WTC11 (cell line): Measurements from ENCODE around the gene NDOR1. TPM values are rescaled to one million over a fixed set of nuclear protein-coding genes. Genes with fewer than 3 reads are reported as not detected.
A peak's percentile ranks its signal among the peaks of the same experiment; 100 is the strongest.

Experiments used
- ATAC-seq: fragments of 200-7000 bp; cut with Tn5 transposase; 2 replicates; pipeline ENCODE4 v1.10.0; 2021; ENCODE audit warnings: mild to moderate bottlenecking, moderate library complexity
- CTCF ChIA-PET: fragments of 300-600 bp; sonication (Branson Sonifier 250); formaldehyde crosslinking; loops from one replicate; lab custom pipeline; 2021; ENCODE audit warnings: antibody characterized with exemption; lab: Charles Lee
- POLR2A ChIA-PET: fragments of 350-600 bp; sonication (Branson Sonifier 250); formaldehyde crosslinking; loops from one replicate; lab custom pipeline; 2021; ENCODE audit warnings: antibody characterized with exemption; lab: Charles Lee
- DNase-seq: peaks from one replicate; pipeline ENCODE4 v3.0.0; 2021; ENCODE audit warnings: low spot score
- H3K27ac Mint-ChIP-seq: 2 replicates; pipeline ENCODE4 v1.8.0; 2021; ENCODE audit warnings: mixed read lengths
- H3K27me3 Mint-ChIP-seq: 2 replicates; pipeline ENCODE4 v1.8.0; 2021; ENCODE audit warnings: low read depth, mild to moderate bottlenecking, moderate library complexity, mixed read lengths
- H3K36me3 Mint-ChIP-seq: 2 replicates; pipeline ENCODE4 v1.8.0; 2021; ENCODE audit warnings: mixed read lengths
- H3K4me1 Mint-ChIP-seq: 2 replicates; pipeline ENCODE4 v1.8.0; 2022; ENCODE audit warnings: mixed read lengths
- H3K4me3 Mint-ChIP-seq: 2 replicates; pipeline ENCODE4 v1.8.0; 2021; ENCODE audit warnings: mild to moderate bottlenecking, moderate library complexity, mixed read lengths
- H3K9me3 Mint-ChIP-seq: 2 replicates; pipeline ENCODE4 v1.8.0; 2021; ENCODE audit warnings: mixed read lengths
- MYBL2 ChIP-seq: sonication (generic); formaldehyde crosslinking; IDR thresholded peaks from 2 replicates; pipeline ENCODE4 v1.8.1; 2023; ENCODE audit warnings: mild to moderate bottlenecking, moderate library complexity, missing genetic modification reagents
- NFATC4 ChIP-seq: fragments of 250-450 bp; sonication (Bioruptor Pico); IDR thresholded peaks from 2 replicates; pipeline ENCODE4 v1.9.0; 2021; ENCODE audit warnings: mild to moderate bottlenecking
- NR3C1 ChIP-seq: sonication (generic); formaldehyde crosslinking; conservative IDR thresholded peaks from 2 replicates; pipeline ENCODE4 v1.8.1; 2023; ENCODE audit warnings: low read depth, mild to moderate bottlenecking, missing genetic modification reagents
- SMAD3 ChIP-seq: sonication (generic); formaldehyde crosslinking; IDR thresholded peaks from 2 replicates; pipeline ENCODE4 v1.8.0; 2022; ENCODE audit warnings: missing genetic modification reagents, mild to moderate bottlenecking, borderline replicate concordance
- ZNF671 ChIP-seq: fragments of 250-450 bp; sonication (Bioruptor Pico); IDR thresholded peaks from 2 replicates; pipeline ENCODE4 v1.8.0; 2021; ENCODE audit warnings: mild to moderate bottlenecking
- total RNA-seq: library from RNA; stranded (reverse); gene quantifications from 3 replicates; pipeline ENCODE4 v1.2.3, GENCODE V29; 2021
- TF ChIP-seq, protein P1 (sequence below): sonication (generic); formaldehyde crosslinking; IDR thresholded peaks from 2 replicates; pipeline ENCODE4 v1.8.1; 2022; ENCODE audit warnings: low read depth, mild to moderate bottlenecking, moderate library complexity, missing genetic modification reagents, borderline replicate concordance
- TF ChIP-seq, protein P2 (sequence below): sonication (generic); formaldehyde crosslinking; conservative IDR thresholded peaks from 2 replicates; pipeline ENCODE4 v1.8.1; 2022; ENCODE audit warnings: mild to moderate bottlenecking, missing genetic modification reagents
- TF ChIP-seq, protein P3 (sequence below): sonication (generic); formaldehyde crosslinking; IDR thresholded peaks from 2 replicates; pipeline ENCODE4 v1.8.0; 2022; ENCODE audit warnings: mild to moderate bottlenecking, missing genetic modification reagents
- TF ChIP-seq, protein P4 (sequence below): sonication (generic); formaldehyde crosslinking; IDR thresholded peaks from 2 replicates; pipeline ENCODE4 v1.8.1; 2022; ENCODE audit warnings: low read depth, missing genetic modification reagents, borderline replicate concordance
- TF ChIP-seq, protein P5 (sequence below): sonication (generic); formaldehyde crosslinking; IDR thresholded peaks from 2 replicates; pipeline ENCODE4 v1.8.1; 2023; ENCODE audit warnings: mild to moderate bottlenecking, missing genetic modification reagents, moderate library complexity
- TF ChIP-seq, protein P6 (sequence below): sonication (generic); formaldehyde crosslinking; IDR thresholded peaks from 2 replicates; pipeline ENCODE4 v1.8.1; 2023; ENCODE audit warnings: mild to moderate bottlenecking, missing genetic modification reagents, borderline replicate concordance
- TF ChIP-seq, protein P7 (sequence below): sonication (generic); formaldehyde crosslinking; IDR thresholded peaks from 2 replicates; pipeline ENCODE4 v1.8.0; 2023; ENCODE audit warnings: missing genetic modification reagents, mild to moderate bottlenecking, borderline replicate concordance
- TF ChIP-seq, protein P8 (sequence below): fragments of 200-600 bp; IDR thresholded peaks from 2 replicates; pipeline ENCODE4 v1.8.0; 2022; ENCODE audit warnings: antibody characterized with exemption

Gene NDOR1
- total RNA-seq, 1 experiment from 2014 or later: 49.0 TPM

- POLR2A ChIA-PET: interaction anchor here (1.2 kb wide), 1 partner anchor 24 kb away, joined by 4 read pairs; the partner anchor contains the start of gene RNF208
- no peak for ATAC-seq
- DNase-seq: no peak
Observed at GRCh38 chr9:137198902-137199283, 6.6 kb upstream of the NDOR1 start.

More at GRCh38 chr9:137198902-137199283, 6.6 kb upstream of the NDOR1 start:
- TF ChIP-seq, protein P1, sequence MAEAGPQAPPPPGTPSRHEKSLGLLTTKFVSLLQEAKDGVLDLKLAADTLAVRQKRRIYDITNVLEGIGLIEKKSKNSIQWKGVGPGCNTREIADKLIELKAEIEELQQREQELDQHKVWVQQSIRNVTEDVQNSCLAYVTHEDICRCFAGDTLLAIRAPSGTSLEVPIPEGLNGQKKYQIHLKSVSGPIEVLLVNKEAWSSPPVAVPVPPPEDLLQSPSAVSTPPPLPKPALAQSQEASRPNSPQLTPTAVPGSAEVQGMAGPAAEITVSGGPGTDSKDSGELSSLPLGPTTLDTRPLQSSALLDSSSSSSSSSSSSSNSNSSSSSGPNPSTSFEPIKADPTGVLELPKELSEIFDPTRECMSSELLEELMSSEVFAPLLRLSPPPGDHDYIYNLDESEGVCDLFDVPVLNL: no peak
- TF ChIP-seq NR3C1 (CRISPR knock-in tag): no peak
- TF ChIP-seq, protein P2, sequence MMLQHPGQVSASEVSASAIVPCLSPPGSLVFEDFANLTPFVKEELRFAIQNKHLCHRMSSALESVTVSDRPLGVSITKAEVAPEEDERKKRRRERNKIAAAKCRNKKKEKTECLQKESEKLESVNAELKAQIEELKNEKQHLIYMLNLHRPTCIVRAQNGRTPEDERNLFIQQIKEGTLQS (CRISPR knock-in tag): no peak
- TF ChIP-seq, protein P3, sequence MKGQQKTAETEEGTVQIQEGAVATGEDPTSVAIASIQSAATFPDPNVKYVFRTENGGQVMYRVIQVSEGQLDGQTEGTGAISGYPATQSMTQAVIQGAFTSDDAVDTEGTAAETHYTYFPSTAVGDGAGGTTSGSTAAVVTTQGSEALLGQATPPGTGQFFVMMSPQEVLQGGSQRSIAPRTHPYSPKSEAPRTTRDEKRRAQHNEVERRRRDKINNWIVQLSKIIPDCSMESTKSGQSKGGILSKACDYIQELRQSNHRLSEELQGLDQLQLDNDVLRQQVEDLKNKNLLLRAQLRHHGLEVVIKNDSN: no peak
- TF ChIP-seq, protein P4, sequence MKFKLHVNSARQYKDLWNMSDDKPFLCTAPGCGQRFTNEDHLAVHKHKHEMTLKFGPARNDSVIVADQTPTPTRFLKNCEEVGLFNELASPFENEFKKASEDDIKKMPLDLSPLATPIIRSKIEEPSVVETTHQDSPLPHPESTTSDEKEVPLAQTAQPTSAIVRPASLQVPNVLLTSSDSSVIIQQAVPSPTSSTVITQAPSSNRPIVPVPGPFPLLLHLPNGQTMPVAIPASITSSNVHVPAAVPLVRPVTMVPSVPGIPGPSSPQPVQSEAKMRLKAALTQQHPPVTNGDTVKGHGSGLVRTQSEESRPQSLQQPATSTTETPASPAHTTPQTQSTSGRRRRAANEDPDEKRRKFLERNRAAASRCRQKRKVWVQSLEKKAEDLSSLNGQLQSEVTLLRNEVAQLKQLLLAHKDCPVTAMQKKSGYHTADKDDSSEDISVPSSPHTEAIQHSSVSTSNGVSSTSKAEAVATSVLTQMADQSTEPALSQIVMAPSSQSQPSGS (CRISPR knock-in tag): no peak
- TF ChIP-seq, protein P5, sequence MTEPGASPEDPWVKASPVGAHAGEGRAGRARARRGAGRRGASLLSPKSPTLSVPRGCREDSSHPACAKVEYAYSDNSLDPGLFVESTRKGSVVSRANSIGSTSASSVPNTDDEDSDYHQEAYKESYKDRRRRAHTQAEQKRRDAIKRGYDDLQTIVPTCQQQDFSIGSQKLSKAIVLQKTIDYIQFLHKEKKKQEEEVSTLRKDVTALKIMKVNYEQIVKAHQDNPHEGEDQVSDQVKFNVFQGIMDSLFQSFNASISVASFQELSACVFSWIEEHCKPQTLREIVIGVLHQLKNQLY (CRISPR knock-in tag): no peak
- no peak for TF ChIP-seq ZNF671 (CRISPR knock-in tag)
- TF ChIP-seq, protein P6, sequence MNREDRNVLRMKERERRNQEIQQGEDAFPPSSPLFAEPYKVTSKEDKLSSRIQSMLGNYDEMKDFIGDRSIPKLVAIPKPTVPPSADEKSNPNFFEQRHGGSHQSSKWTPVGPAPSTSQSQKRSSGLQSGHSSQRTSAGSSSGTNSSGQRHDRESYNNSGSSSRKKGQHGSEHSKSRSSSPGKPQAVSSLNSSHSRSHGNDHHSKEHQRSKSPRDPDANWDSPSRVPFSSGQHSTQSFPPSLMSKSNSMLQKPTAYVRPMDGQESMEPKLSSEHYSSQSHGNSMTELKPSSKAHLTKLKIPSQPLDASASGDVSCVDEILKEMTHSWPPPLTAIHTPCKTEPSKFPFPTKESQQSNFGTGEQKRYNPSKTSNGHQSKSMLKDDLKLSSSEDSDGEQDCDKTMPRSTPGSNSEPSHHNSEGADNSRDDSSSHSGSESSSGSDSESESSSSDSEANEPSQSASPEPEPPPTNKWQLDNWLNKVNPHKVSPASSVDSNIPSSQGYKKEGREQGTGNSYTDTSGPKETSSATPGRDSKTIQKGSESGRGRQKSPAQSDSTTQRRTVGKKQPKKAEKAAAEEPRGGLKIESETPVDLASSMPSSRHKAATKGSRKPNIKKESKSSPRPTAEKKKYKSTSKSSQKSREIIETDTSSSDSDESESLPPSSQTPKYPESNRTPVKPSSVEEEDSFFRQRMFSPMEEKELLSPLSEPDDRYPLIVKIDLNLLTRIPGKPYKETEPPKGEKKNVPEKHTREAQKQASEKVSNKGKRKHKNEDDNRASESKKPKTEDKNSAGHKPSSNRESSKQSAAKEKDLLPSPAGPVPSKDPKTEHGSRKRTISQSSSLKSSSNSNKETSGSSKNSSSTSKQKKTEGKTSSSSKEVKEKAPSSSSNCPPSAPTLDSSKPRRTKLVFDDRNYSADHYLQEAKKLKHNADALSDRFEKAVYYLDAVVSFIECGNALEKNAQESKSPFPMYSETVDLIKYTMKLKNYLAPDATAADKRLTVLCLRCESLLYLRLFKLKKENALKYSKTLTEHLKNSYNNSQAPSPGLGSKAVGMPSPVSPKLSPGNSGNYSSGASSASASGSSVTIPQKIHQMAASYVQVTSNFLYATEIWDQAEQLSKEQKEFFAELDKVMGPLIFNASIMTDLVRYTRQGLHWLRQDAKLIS (CRISPR knock-in tag): no peak
- no peak for TF ChIP-seq NFATC4
- TF ChIP-seq, protein P7, sequence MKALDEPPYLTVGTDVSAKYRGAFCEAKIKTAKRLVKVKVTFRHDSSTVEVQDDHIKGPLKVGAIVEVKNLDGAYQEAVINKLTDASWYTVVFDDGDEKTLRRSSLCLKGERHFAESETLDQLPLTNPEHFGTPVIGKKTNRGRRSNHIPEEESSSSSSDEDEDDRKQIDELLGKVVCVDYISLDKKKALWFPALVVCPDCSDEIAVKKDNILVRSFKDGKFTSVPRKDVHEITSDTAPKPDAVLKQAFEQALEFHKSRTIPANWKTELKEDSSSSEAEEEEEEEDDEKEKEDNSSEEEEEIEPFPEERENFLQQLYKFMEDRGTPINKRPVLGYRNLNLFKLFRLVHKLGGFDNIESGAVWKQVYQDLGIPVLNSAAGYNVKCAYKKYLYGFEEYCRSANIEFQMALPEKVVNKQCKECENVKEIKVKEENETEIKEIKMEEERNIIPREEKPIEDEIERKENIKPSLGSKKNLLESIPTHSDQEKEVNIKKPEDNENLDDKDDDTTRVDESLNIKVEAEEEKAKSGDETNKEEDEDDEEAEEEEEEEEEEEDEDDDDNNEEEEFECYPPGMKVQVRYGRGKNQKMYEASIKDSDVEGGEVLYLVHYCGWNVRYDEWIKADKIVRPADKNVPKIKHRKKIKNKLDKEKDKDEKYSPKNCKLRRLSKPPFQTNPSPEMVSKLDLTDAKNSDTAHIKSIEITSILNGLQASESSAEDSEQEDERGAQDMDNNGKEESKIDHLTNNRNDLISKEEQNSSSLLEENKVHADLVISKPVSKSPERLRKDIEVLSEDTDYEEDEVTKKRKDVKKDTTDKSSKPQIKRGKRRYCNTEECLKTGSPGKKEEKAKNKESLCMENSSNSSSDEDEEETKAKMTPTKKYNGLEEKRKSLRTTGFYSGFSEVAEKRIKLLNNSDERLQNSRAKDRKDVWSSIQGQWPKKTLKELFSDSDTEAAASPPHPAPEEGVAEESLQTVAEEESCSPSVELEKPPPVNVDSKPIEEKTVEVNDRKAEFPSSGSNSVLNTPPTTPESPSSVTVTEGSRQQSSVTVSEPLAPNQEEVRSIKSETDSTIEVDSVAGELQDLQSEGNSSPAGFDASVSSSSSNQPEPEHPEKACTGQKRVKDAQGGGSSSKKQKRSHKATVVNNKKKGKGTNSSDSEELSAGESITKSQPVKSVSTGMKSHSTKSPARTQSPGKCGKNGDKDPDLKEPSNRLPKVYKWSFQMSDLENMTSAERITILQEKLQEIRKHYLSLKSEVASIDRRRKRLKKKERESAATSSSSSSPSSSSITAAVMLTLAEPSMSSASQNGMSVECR (CRISPR knock-in tag): no peak
- TF ChIP-seq, protein P8, sequence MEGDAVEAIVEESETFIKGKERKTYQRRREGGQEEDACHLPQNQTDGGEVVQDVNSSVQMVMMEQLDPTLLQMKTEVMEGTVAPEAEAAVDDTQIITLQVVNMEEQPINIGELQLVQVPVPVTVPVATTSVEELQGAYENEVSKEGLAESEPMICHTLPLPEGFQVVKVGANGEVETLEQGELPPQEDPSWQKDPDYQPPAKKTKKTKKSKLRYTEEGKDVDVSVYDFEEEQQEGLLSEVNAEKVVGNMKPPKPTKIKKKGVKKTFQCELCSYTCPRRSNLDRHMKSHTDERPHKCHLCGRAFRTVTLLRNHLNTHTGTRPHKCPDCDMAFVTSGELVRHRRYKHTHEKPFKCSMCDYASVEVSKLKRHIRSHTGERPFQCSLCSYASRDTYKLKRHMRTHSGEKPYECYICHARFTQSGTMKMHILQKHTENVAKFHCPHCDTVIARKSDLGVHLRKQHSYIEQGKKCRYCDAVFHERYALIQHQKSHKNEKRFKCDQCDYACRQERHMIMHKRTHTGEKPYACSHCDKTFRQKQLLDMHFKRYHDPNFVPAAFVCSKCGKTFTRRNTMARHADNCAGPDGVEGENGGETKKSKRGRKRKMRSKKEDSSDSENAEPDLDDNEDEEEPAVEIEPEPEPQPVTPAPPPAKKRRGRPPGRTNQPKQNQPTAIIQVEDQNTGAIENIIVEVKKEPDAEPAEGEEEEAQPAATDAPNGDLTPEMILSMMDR: no peak
- no peak for TF ChIP-seq SMAD3
- no peak for TF ChIP-seq MYBL2
- H3K27ac Mint-ChIP-seq: no peak overlapping the region
- CTCF ChIA-PET: interaction anchor here (0.7 to 2.5 kb wide), 9 partner anchors 10 to 152 kb away, joined by 3 to 14 read pairs (median 5); partner anchors contain the start of genes LRRC26, NPDC1, RNF224 and SSNA1
- no peaks in the 10 kb centered on the region for H3K27me3 Mint-ChIP-seq
- peak overlapping the region; percentile 84 for H3K4me3 Mint-ChIP-seq
- H3K9me3 Mint-ChIP-seq: no peaks in the 10 kb centered on the region
- H3K36me3 Mint-ChIP-seq: no peaks in the 10 kb centered on the region
- peaks cover 29% of the 10 kb centered on the region for H3K4me1 Mint-ChIP-seq
